Posterior vena cava (tissue), 2 donors: Measurements from ENCODE around the gene RAB3C. TPM values are rescaled to one million over a fixed set of nuclear protein-coding genes. Genes with fewer than 3 reads are reported as not detected.
"Not testable (repeated sequence)": the region's sequence is repeated elsewhere in the genome, so short reads cannot be mapped to it uniquely, and the experiment has no call there.

Experiments used
- DNase-seq: peaks from one replicate; pipeline ENCODE4 v3.0.0-alpha.2; 2020; ENCODE audit warnings: low spot score
- intact Hi-C, 2 donors: fragments of 100-400 bp; cut with DNase I; formaldehyde crosslinking; loops; one replicate each; pipeline versions ENCODE4 v1.14.1 to v1.14.2; 2022 to 2023
- total RNA-seq, 2 donors: library from RNA; stranded (reverse); fragmentation: NEBNext Ultra II Directional; extraction: Animal tissue kit (Norgen Biotek cat#: 25700); gene quantifications; one replicate each; pipeline ENCODE4 v1.2.1, GENCODE V29; 2021
- donor health status: DM: yes; HTN: yes; CAD: no.
- donor health status: DM: yes; HTN: yes; CAD: no.

Gene RAB3C
- total RNA-seq, 2 donors from 2014 or later = 10.6 to 11.7 TPM

DNA sequence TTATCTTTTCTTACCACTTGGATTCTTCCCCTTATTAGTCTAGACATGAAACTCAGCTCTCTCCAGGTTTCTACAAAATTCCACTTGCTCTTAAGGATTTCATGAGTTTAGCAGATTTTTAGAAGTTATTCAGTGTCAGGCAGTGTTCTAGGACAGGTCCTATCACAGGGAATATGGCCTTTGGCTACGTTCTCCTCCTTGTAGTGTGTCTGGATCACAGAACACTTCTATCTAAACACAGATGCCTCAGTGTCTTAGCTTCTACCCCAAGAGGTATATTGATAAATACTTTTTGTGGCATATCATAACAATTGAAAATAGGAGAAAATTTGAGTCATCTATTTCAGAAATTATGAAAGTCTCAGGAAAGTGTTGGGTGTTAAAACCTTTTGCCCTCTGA lies 15.6 kb downstream of the RAB3C start:
- intact Hi-C loops = no loop called here

DNA sequence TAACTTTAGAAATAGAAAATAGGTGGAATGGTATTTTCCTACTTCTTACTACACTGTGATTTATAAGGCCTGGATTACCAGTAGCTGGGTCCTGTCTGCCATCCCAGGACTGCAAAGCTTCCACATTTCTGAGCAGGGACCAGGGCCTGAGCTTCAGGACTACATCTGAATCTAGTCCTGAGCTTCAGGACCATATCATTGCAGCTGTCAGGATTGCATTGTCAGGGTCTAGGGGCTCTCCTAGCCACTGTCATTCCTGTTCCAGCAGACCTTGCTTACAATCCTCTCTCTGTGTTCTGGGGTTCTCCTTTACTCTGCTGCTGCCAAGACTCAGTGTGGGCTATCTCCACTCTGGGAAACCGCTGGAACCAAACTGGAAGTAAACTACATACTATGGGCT lies 16.3 kb downstream of the RAB3C start:
- DNase-seq = no peak
- intact Hi-C loops = no loop called here

More for the DNA sequence above, 15.6 kb downstream of the RAB3C start:
- no peak for DNase-seq

- DNase-seq, intact Hi-C loops: not testable (repeated sequence)
Observed at GRCh38 chr5:58600613-58601012, 17.7 kb downstream of the RAB3C start.

- intact Hi-C loops, DNase-seq: not testable (repeated sequence)
Observed at GRCh38 chr5:58602889-58603288, 20.0 kb downstream of the RAB3C start.

DNA sequence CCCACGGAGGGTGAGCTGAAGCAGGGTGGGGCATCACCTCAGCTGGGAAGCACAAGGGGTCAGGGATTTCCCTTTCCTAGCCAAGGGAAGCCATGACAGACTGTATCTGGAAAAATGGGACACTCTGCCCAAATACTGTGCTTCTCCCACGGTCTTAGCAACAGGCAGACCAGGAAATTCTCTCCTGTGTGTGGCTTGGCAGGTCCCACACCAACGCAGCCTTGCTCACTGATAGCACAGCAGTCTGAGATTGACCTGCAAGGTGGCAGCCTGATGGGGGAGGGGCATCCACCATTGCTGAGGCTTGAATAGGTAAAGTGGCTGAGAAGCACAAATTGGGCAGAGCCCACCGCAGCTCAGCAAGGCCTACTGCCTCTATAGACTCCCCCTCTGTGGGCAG lies 23.2 kb downstream of the RAB3C start:
- no peak for DNase-seq
- intact Hi-C loops = no loop called here

GRCh38 chr5:58615972-58616371 lies 33.1 kb downstream of the RAB3C start:
- no peak for DNase-seq
- intact Hi-C loops = no loop called here

DNA sequence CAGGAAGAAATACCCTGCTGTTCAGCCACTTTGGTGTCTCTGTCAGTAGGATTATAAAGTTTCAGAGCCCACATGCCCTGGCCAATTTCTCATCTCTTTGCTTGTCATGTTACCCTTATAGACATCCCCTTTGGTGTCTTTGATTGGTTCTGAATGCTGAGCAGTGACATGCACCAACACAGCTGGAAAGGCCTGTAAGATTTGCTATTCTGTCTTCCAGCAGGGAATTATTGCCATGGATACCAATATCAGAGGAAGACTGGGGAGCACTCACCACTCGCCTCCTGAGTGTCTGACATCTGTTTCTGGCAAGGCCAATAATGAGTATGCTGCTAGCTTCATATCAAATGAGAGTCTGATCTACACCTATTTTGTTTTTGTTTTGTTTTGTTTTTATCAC lies 34.4 kb downstream of the RAB3C start:
- intact Hi-C loops = no loop called here
- no peak for DNase-seq

- DNase-seq = no peak
- intact Hi-C loops = no loop called here
Observed at GRCh38 chr5:58620336-58620735, 37.5 kb downstream of the RAB3C start.

- intact Hi-C loops = no loop called here
- no peak for DNase-seq
Observed at GRCh38 chr5:58622936-58623871, 40.3 kb downstream of the RAB3C start.

- intact Hi-C loops = no loop called here
- no peak for DNase-seq
Observed at GRCh38 chr5:58628626-58629025, 45.8 kb downstream of the RAB3C start.

GRCh38 chr5:58629271-58630159 lies 46.6 kb downstream of the RAB3C start:
- DNase-seq = no peak
- intact Hi-C loops = no loop called here

GRCh38 chr5:58631895-58632294 lies 49.0 kb downstream of the RAB3C start:
- DNase-seq = no peak
- intact Hi-C loops = no loop called here

- no peak for DNase-seq
- intact Hi-C loops = no loop called here
Observed at GRCh38 chr5:58635416-58635815, 52.5 kb downstream of the RAB3C start.

DNA sequence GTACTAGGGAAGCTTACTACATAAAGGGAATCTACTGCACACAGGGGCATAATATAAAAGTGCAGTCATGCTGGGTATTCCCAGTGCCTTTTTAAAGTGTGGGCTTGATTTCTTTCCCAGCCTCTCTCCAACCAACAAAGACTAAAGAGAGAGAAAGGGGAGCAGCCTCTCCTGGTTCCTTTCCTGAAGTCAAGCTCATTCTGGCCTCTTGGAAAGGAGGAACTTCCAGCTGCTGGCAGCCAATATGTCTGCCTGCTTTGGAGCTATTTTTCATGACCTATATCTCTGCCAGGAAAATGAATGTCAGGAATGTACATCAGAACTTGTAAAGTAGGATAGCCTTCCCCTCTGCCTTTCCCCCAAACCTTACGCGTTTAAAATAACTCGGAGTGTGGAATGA lies 57.1 kb downstream of the RAB3C start:
- no peak for DNase-seq
- intact Hi-C loops = no loop called here

GRCh38 chr5:58641533-58641932 lies 58.7 kb downstream of the RAB3C start:
- no peak for DNase-seq
- intact Hi-C loops = no loop called here

DNA sequence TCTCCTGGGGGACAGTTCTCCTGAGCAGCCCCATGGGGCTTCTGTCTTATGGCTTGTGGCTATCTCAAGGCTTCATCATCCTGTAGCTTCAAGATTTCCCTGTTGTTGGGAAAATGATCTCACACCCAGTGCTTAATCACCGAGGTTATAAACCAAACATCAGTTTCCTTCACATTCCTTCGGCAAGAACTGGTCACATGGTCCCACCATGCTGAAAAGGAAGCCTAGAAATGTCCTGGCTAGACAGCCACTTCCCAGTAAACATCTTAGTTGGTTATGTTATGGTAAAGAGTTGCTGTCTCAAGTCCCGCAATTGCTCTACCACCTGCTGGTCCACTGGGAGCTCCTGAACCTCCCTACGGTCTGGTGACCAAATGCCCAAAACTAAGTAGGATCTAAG lies 66.0 kb downstream of the RAB3C start:
- DNase-seq = no peak
- intact Hi-C loops = no loop called here

GRCh38 chr5:58649716-58650115 lies 66.8 kb downstream of the RAB3C start:
- DNase-seq = no peak
- intact Hi-C loops = no loop called here

- DNase-seq = no peak
- intact Hi-C loops = no loop called here
Observed at GRCh38 chr5:58653521-58653920, 70.6 kb downstream of the RAB3C start.

DNA sequence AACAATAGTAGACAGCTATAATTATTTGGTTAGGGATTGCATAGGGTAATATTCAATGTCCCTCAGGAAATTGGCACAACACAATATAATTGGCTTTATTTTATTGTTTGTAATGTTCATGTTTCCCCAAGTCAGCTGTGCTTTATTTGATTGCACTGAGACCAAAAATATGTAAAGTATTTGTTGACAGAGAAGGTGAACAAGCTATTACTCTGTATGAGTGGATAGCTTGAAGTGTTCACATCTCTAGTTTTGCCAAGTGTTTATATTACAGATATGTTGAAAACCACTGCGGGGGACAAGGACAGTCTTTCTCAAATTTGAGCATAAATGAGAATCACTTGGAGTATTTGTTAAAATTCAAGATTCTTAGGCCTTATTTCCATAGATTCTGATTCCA lies 83.3 kb downstream of the RAB3C start:
- no peak for DNase-seq
- intact Hi-C loops = no loop called here
